ENCODE results near the gene RPS27A. TPM values are rescaled to one million over a fixed set of nuclear protein-coding genes. Genes with fewer than 3 reads are reported as not detected.

RPS27A gene
- total and polyA plus RNA-seq, 9 of the 15 experiments (the other 6 are each of a cell fraction or from before 2014, with no cell fraction given), result 1,383 to 3,282 (median 2,242) TPM

DNA sequence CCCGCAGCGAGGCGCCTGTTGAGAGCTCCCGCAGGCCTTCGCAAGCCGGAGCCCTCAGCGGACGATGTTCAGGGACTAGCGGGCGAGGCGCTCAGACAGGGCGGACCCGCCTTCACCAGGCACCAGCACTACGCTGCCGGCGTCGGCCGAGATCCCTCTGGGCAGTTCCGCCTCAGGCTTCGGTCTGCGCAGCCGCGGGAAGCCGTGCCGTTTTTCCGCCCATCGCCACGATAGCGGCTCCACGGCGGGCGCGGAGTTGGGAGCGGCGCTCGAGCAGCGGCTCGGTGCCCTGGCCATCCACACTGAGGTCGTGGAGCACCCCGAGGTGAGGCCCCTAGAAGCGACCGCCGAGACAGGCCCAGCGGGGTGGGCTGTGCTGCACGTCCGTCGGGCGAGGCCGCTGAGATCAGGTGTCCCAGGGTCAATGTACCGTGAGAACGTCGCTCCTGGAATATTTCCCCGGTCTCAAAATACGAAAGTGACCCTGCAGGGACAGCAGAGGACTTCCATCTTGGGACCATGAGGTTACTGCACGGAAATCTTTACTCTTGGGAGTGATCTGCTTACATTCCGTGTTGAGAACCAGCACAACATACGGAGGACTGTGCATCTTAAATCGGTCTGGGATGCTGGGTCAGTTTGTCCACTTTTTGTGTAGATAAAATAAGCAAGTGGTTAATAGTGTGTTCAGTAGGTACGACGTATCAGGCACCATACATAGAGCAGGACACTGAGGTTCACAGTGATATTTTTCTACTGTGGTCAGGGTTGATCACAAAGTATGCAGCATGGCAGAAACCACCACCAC lies 49.8 kb downstream of the RPS27A start (continued):
- TF ChIP-seq, protein P1, sequence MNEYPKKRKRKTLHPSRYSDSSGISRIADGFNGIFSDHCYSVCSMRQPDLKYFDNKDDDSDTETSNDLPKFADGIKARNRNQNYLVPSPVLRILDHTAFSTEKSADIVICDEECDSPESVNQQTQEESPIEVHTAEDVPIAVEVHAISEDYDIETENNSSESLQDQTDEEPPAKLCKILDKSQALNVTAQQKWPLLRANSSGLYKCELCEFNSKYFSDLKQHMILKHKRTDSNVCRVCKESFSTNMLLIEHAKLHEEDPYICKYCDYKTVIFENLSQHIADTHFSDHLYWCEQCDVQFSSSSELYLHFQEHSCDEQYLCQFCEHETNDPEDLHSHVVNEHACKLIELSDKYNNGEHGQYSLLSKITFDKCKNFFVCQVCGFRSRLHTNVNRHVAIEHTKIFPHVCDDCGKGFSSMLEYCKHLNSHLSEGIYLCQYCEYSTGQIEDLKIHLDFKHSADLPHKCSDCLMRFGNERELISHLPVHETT (CRISPR knock-in tag; conservative IDR thresholded peaks at IDR 0.05 in 1 of 2, IDR thresholded peaks at IDR 0.05 in 1 of 2), result peak in 1 of 2 experiments; percentile 57; a peak in 1 of 4 replicates
- TF ChIP-seq ZBTB49 (CRISPR knock-in tag; IDR thresholded peaks at IDR 0.05; ENCODE audit: borderline replicate concordance) (no peak), CHD4 (IDR thresholded peaks at IDR 0.05; ENCODE audit: insufficient read depth, insufficient replicate concordance, low read depth, low read length, poor library complexity, severe bottlenecking) (no peak), HMGN3 (IDR thresholded peaks at IDR 0.05; ENCODE audit: borderline replicate concordance, extremely low read depth, insufficient read length, low read depth, low read length) (peak; percentile 71), KLF6 (CRISPR knock-in tag; IDR thresholded peaks at IDR 0.05; ENCODE audit: borderline replicate concordance) (no peak; the same call in 1 of the 2 replicates), KDM5B (IDR thresholded peaks at IDR 0.05; ENCODE audit: insufficient replicate concordance, low read depth, low read length) (peak; percentile 91), CREB3 (tag; conservative IDR thresholded peaks at IDR 0.05; ENCODE audit: low read depth) (0 out of 2 replicates have a peak, but pooled peaks have one; percentile 36), ZNF217 (CRISPR knock-in tag; IDR thresholded peaks at IDR 0.05) (no peak), EP300 (IDR thresholded peaks at IDR 0.05; ENCODE audit: low read length) (no peak), RBM34 (IDR thresholded peaks at IDR 0.05; ENCODE audit: borderline replicate concordance, insufficient read depth, low read length) (no peak), RHOXF2B (CRISPR knock-in tag; conservative IDR thresholded peaks at IDR 0.05) (no peak), ZNF165 (CRISPR knock-in tag; IDR thresholded peaks at IDR 0.05; ENCODE audit: borderline replicate concordance) (0 out of 2 replicates have a peak, but pooled peaks have one; percentile 71)
- TF ChIP-seq, protein P2, sequence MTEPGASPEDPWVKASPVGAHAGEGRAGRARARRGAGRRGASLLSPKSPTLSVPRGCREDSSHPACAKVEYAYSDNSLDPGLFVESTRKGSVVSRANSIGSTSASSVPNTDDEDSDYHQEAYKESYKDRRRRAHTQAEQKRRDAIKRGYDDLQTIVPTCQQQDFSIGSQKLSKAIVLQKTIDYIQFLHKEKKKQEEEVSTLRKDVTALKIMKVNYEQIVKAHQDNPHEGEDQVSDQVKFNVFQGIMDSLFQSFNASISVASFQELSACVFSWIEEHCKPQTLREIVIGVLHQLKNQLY (CRISPR knock-in tag; conservative IDR thresholded peaks at IDR 0.05), result no peak
- TF ChIP-seq, protein P3, sequence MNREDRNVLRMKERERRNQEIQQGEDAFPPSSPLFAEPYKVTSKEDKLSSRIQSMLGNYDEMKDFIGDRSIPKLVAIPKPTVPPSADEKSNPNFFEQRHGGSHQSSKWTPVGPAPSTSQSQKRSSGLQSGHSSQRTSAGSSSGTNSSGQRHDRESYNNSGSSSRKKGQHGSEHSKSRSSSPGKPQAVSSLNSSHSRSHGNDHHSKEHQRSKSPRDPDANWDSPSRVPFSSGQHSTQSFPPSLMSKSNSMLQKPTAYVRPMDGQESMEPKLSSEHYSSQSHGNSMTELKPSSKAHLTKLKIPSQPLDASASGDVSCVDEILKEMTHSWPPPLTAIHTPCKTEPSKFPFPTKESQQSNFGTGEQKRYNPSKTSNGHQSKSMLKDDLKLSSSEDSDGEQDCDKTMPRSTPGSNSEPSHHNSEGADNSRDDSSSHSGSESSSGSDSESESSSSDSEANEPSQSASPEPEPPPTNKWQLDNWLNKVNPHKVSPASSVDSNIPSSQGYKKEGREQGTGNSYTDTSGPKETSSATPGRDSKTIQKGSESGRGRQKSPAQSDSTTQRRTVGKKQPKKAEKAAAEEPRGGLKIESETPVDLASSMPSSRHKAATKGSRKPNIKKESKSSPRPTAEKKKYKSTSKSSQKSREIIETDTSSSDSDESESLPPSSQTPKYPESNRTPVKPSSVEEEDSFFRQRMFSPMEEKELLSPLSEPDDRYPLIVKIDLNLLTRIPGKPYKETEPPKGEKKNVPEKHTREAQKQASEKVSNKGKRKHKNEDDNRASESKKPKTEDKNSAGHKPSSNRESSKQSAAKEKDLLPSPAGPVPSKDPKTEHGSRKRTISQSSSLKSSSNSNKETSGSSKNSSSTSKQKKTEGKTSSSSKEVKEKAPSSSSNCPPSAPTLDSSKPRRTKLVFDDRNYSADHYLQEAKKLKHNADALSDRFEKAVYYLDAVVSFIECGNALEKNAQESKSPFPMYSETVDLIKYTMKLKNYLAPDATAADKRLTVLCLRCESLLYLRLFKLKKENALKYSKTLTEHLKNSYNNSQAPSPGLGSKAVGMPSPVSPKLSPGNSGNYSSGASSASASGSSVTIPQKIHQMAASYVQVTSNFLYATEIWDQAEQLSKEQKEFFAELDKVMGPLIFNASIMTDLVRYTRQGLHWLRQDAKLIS (CRISPR knock-in tag; IDR thresholded peaks at IDR 0.05), result peak; percentile 88
